WTC11 (cell line): ENCODE results near the gene DGKG. TPM values are rescaled to one million over a fixed set of nuclear protein-coding genes. Genes with fewer than 3 reads are reported as not detected.

ENCODE experiments used
- ATAC-seq: fragments of 200-7000 bp; cut with Tn5 transposase; 2 replicates; pipeline ENCODE4 v1.10.0; 2021; ENCODE audit warnings: mild to moderate bottlenecking, moderate library complexity
- CTCF ChIA-PET: fragments of 300-600 bp; sonication (Branson Sonifier 250); formaldehyde crosslinking; loops from one replicate; lab custom pipeline; 2021; ENCODE audit warnings: antibody characterized with exemption; lab: Charles Lee
- POLR2A ChIA-PET: fragments of 350-600 bp; sonication (Branson Sonifier 250); formaldehyde crosslinking; loops from one replicate; lab custom pipeline; 2021; ENCODE audit warnings: antibody characterized with exemption; lab: Charles Lee
- DNase-seq: peaks from one replicate; pipeline ENCODE4 v3.0.0; 2021; ENCODE audit warnings: low spot score
- H3K27ac Mint-ChIP-seq: 2 replicates; pipeline ENCODE4 v1.8.0; 2021; ENCODE audit warnings: mixed read lengths
- H3K27me3 Mint-ChIP-seq: 2 replicates; pipeline ENCODE4 v1.8.0; 2021; ENCODE audit warnings: low read depth, mild to moderate bottlenecking, moderate library complexity, mixed read lengths
- H3K36me3 Mint-ChIP-seq: 2 replicates; pipeline ENCODE4 v1.8.0; 2021; ENCODE audit warnings: mixed read lengths
- H3K4me1 Mint-ChIP-seq: 2 replicates; pipeline ENCODE4 v1.8.0; 2022; ENCODE audit warnings: mixed read lengths
- H3K4me3 Mint-ChIP-seq: 2 replicates; pipeline ENCODE4 v1.8.0; 2021; ENCODE audit warnings: mild to moderate bottlenecking, moderate library complexity, mixed read lengths
- H3K9me3 Mint-ChIP-seq: 2 replicates; pipeline ENCODE4 v1.8.0; 2021; ENCODE audit warnings: mixed read lengths
- AFF4 ChIP-seq: sonication (generic); formaldehyde crosslinking; IDR thresholded peaks from 2 replicates; pipeline ENCODE4 v1.8.1; 2023; ENCODE audit warnings: mild to moderate bottlenecking, missing genetic modification reagents, borderline replicate concordance
- CBFB ChIP-seq: sonication (generic); formaldehyde crosslinking; IDR thresholded peaks from 2 replicates; pipeline ENCODE4 v1.8.1; 2022; ENCODE audit warnings: mild to moderate bottlenecking, low read depth, missing genetic modification reagents
- E2F4 ChIP-seq: sonication (generic); formaldehyde crosslinking; IDR thresholded peaks from 2 replicates; pipeline ENCODE4 v1.8.1; 2022; ENCODE audit warnings: low read depth, mild to moderate bottlenecking, moderate library complexity, missing genetic modification reagents, borderline replicate concordance
- EMX1 ChIP-seq: fragments of 250-450 bp; sonication (Bioruptor Pico); IDR thresholded peaks from 2 replicates; pipeline ENCODE4 v1.8.0; 2021; ENCODE audit warnings: mild to moderate bottlenecking
- ESRRA ChIP-seq: sonication (generic); formaldehyde crosslinking; IDR thresholded peaks from 2 replicates; pipeline ENCODE4 v1.8.1; 2022; ENCODE audit warnings: mild to moderate bottlenecking, missing genetic modification reagents, borderline replicate concordance
- GTF2I ChIP-seq: fragments of 250-450 bp; sonication (Bioruptor Pico); conservative IDR thresholded peaks from 2 replicates; pipeline ENCODE4 v1.4.0; 2021; ENCODE audit warnings: mild to moderate bottlenecking
- JUN ChIP-seq: sonication (generic); formaldehyde crosslinking; IDR thresholded peaks from 2 replicates; pipeline ENCODE4 v1.8.0; 2023; ENCODE audit warnings: mild to moderate bottlenecking, missing genetic modification reagents
- NR1H2 ChIP-seq: sonication (generic); formaldehyde crosslinking; IDR thresholded peaks from 2 replicates; pipeline ENCODE4 v1.9.0; 2021; ENCODE audit warnings: mild to moderate bottlenecking, moderate library complexity, missing genetic modification reagents
- OVOL2 ChIP-seq: fragments of 250-450 bp; sonication (Bioruptor Pico); IDR thresholded peaks from 2 replicates; pipeline ENCODE4 v1.9.0; 2021; ENCODE audit warnings: mild to moderate bottlenecking, borderline replicate concordance
- PRDM15 ChIP-seq: sonication (generic); formaldehyde crosslinking; IDR thresholded peaks from 2 replicates; pipeline ENCODE4 v1.8.0; 2022; ENCODE audit warnings: missing genetic modification reagents
- PREB ChIP-seq: sonication (generic); formaldehyde crosslinking; IDR thresholded peaks from 2 replicates; pipeline ENCODE4 v1.8.1; 2022; ENCODE audit warnings: mild to moderate bottlenecking, missing genetic modification reagents, moderate library complexity, borderline replicate concordance
- TEAD1 ChIP-seq: sonication (generic); formaldehyde crosslinking; IDR thresholded peaks from 2 replicates; pipeline ENCODE4 v1.8.0; 2022; ENCODE audit warnings: mild to moderate bottlenecking, missing genetic modification reagents
- USF1 ChIP-seq: sonication (generic); formaldehyde crosslinking; IDR thresholded peaks from 2 replicates; pipeline ENCODE4 v1.8.0; 2022; ENCODE audit warnings: mild to moderate bottlenecking, missing genetic modification reagents
- ZNF232 ChIP-seq: sonication (generic); formaldehyde crosslinking; IDR thresholded peaks from 2 replicates; pipeline ENCODE4 v1.8.0; 2022; ENCODE audit warnings: mild to moderate bottlenecking, missing genetic modification reagents
- ZNF423 ChIP-seq: fragments of 250-450 bp; sonication (Bioruptor Pico); IDR thresholded peaks from 2 replicates; pipeline ENCODE4 v2.1.2; 2022; ENCODE audit warnings: mild to moderate bottlenecking, moderate library complexity
- ZNF671 ChIP-seq: fragments of 250-450 bp; sonication (Bioruptor Pico); IDR thresholded peaks from 2 replicates; pipeline ENCODE4 v1.8.0; 2021; ENCODE audit warnings: mild to moderate bottlenecking
- total RNA-seq: library from RNA; stranded (reverse); gene quantifications from 3 replicates; pipeline ENCODE4 v1.2.3, GENCODE V29; 2021

DGKG gene
- total RNA-seq, 1 experiment from 2014 or later: 0.92 TPM

- TF ChIP-seq AFF4 (CRISPR knock-in tag) (no peak), JUN (CRISPR knock-in tag) (no peak), ZNF232 (CRISPR knock-in tag) (no peak), E2F4 (CRISPR knock-in tag) (no peak), NR1H2 (CRISPR knock-in tag) (no peak), OVOL2 (CRISPR knock-in tag) (no peak)
- TF ChIP-seq, all 79 proteins: peak for 0
Observed at GRCh38 chr3:186214670-186215069, 147.4 kb downstream of the DGKG start (continued).

GRCh38 chr3:186213946-186214345 is 148.1 kb downstream of the DGKG start:
- POLR2A ChIA-PET: interaction anchor here (1.1 kb wide), 1 partner anchor 116 kb away, joined by 3 read pairs; no protein-coding TSS in a partner anchor
- no peak for TF ChIP-seq PREB (CRISPR knock-in tag)
- TF ChIP-seq, all 79 proteins: peak for 0
- Mint-ChIP-seq H3K36me3 (no peaks in the 10 kb centered on the region), H3K9me3 (no peaks in the 10 kb centered on the region), H3K27ac (no peak overlapping the region), H3K27me3 (no peaks in the 10 kb centered on the region), H3K4me3 (no peak overlapping the region), H3K4me1 (peaks cover 46% of the 10 kb centered on the region)
- CTCF ChIA-PET: interaction anchor here (1.4 kb wide), 1 partner anchor 46 kb away, joined by 4 read pairs; no protein-coding TSS in a partner anchor
- DNase-seq: no peak
- ATAC-seq: no peak

GRCh38 chr3:186212611-186213010 is 149.4 kb downstream of the DGKG start:
- CTCF ChIA-PET: interaction anchor here (0.5 to 1.6 kb wide), 3 partner anchors 9 to 67 kb away, joined by 3 to 6 read pairs (median 4); no protein-coding TSS in a partner anchor
- peaks cover 59% of the 10 kb centered on the region for H3K4me1 Mint-ChIP-seq
- no peaks in the 10 kb centered on the region for H3K9me3 Mint-ChIP-seq
- no peaks in the 10 kb centered on the region for H3K27me3 Mint-ChIP-seq
- no peaks in the 10 kb centered on the region for H3K36me3 Mint-ChIP-seq
- POLR2A ChIA-PET: no interaction called here
- TF ChIP-seq ESRRA (CRISPR knock-in tag) (no peak), GTF2I (CRISPR knock-in tag) (no peak)
- ATAC-seq: no peak
- no peak for DNase-seq
- H3K27ac Mint-ChIP-seq: no peak overlapping the region
- H3K4me3 Mint-ChIP-seq: no peak overlapping the region

- H3K4me3 Mint-ChIP-seq: no peak overlapping the region
- DNase-seq: no peak
- ChIA-PET POLR2A (no interaction called here), CTCF (interaction anchor here (0.6 to 3.9 kb wide), 10 partner anchors 8 to 330 kb away, joined by 3 to 33 read pairs (median 6); no protein-coding TSS in a partner anchor)
- H3K27ac Mint-ChIP-seq: peak overlapping the region; percentile 44; the same call in 1 of the 2 replicates
- no peak for ATAC-seq
- H3K27me3 Mint-ChIP-seq: no peaks in the 10 kb centered on the region
- H3K4me1 Mint-ChIP-seq: peaks cover 56% of the 10 kb centered on the region
- no peaks in the 10 kb centered on the region for H3K9me3 Mint-ChIP-seq
- no peaks in the 10 kb centered on the region for H3K36me3 Mint-ChIP-seq
- TF ChIP-seq ZNF671: no peak
- no peak for TF ChIP-seq EMX1 (CRISPR knock-in tag)
- no peak for TF ChIP-seq CBFB (CRISPR knock-in tag)
- TF ChIP-seq TEAD1: no peak
- TF ChIP-seq ZNF423 (CRISPR knock-in tag): no peak
- no peak for TF ChIP-seq USF1 (CRISPR knock-in tag)
- TF ChIP-seq PRDM15 (CRISPR knock-in tag): no peak
Observed at GRCh38 chr3:186210852-186211500, 151.1 kb downstream of the DGKG start.
